Activated CD8-positive, alpha-beta memory T cell treated with anti-CD3 and anti-CD28 coated beads, Interleukin-2, amount 50 U/mL, for 24 hours (primary cell): ENCODE data around the gene LPO.

Experiments
- DNase-seq: peaks from one replicate; pipeline ENCODE4 v3.0.0-alpha.2; 2020; ENCODE audit errors: extremely low read depth

LPO gene

GRCh38 chr17:58229384-58229783, 9.0 kb upstream of the LPO start:
- DNase-seq, result no peak

- DNase-seq, result no peak
Measured at GRCh38 chr17:58229881-58230280, 8.5 kb upstream of the LPO start.

- DNase-seq, result no peak
Measured at GRCh38 chr17:58231641-58232040, 6.7 kb upstream of the LPO start.

GRCh38 chr17:58232707-58233156, 5.7 kb upstream of the LPO start:
- no peak for DNase-seq

- DNase-seq, result no peak
Measured at GRCh38 chr17:58233543-58233942, 4.8 kb upstream of the LPO start.

- DNase-seq, result no peak
Measured at GRCh38 chr17:58234512-58234911, 3.9 kb upstream of the LPO start.

GRCh38 chr17:58235821-58236220, 2.6 kb upstream of the LPO start:
- DNase-seq, result no peak

- DNase-seq, result no peak
Measured at GRCh38 chr17:58236394-58236793, 2.0 kb upstream of the LPO start.

GRCh38 chr17:58239987-58240386, 1.6 kb downstream of the LPO start:
- DNase-seq, result no peak

GRCh38 chr17:58242171-58242784, 3.9 kb downstream of the LPO start:
- DNase-seq, result no peak

GRCh38 chr17:58244963-58245362, 6.6 kb downstream of the LPO start:
- DNase-seq, result no peak

- no peak for DNase-seq
Measured at GRCh38 chr17:58245428-58246103, 7.2 kb downstream of the LPO start.

- no peak for DNase-seq
Measured at GRCh38 chr17:58246104-58246740, 7.8 kb downstream of the LPO start.

GRCh38 chr17:58246781-58247180, 8.4 kb downstream of the LPO start:
- no peak for DNase-seq

GRCh38 chr17:58247511-58248363, 9.4 kb downstream of the LPO start:
- DNase-seq, result no peak

GRCh38 chr17:58248955-58249269, 10.5 kb downstream of the LPO start:
- DNase-seq, result no peak

GRCh38 chr17:58249270-58250133, 11.1 kb downstream of the LPO start:
- peak; percentile 53 for DNase-seq

- no peak for DNase-seq
Measured at GRCh38 chr17:58250344-58251011, 12.1 kb downstream of the LPO start.

- DNase-seq, result no peak
Measured at GRCh38 chr17:58252141-58252540, 13.8 kb downstream of the LPO start.

- no peak for DNase-seq
Measured at GRCh38 chr17:58253082-58253481, 14.7 kb downstream of the LPO start.

GRCh38 chr17:58254803-58255202, 16.4 kb downstream of the LPO start:
- DNase-seq, result no peak
